Lower leg skin (tissue), 3 donors: ENCODE data around the gene MAP3K8.

Source experiments
- CTCF ChIP-seq, 3 donors: fragments of 450-650 bp; IDR thresholded peaks; one replicate each; pipeline ENCODE4 v1.5.1; 2016; ENCODE audit warnings: antibody characterized with exemption in 3 of 3, mild to moderate bottlenecking in 3 of 3, moderate library complexity in 2 of 3
- POLR2A ChIP-seq, 2 donors: fragments of 450-650 bp; IDR thresholded peaks; one replicate each; pipeline ENCODE4 v1.6.1; 2016 to 2017; ENCODE audit warnings: antibody characterized with exemption in 2 of 2, mild to moderate bottlenecking in 1 of 2, moderate library complexity in 1 of 2

- TF ChIP-seq CTCF (IDR thresholded peaks at IDR 0.05) (no peak), POLR2A (IDR thresholded peaks at IDR 0.05) (no peak)
These were observed 69.8 kb downstream of the MAP3K8 start for GRCh38 chr10:30503700-30504266.
